H9 (cell line): Measurements from ENCODE around the gene LRMDA. TPM values are rescaled to one million over a fixed set of nuclear protein-coding genes. Genes with fewer than 3 reads are reported as not detected.

Experiments
- DNase-seq: peaks from one replicate; pipeline ENCODE4 v3.0.0-alpha.2; 2017
- H2AFZ ChIP-seq: one replicate; pipeline ENCODE4 v1.6.1; 2013; ENCODE audit warnings: mild to moderate bottlenecking, low read length, control low read depth, moderate library complexity
- H2AK5ac ChIP-seq: 2 replicates; pipeline ENCODE4 v1.6.1; 2013; ENCODE audit warnings: low read length, control low read depth, mixed read lengths; ENCODE audit not compliant: insufficient read length
- H2BK120ac ChIP-seq: one replicate; pipeline ENCODE4 v1.6.1; 2013; ENCODE audit warnings: low read depth, mild to moderate bottlenecking, low read length, control low read depth, inconsistent platforms; ENCODE audit not compliant: poor library complexity, severe bottlenecking
- H2BK12ac ChIP-seq: 2 replicates; pipeline ENCODE4 v1.6.1; 2013; ENCODE audit warnings: low read length, control low read depth, mixed read lengths, low read depth; ENCODE audit not compliant: insufficient read length
- H2BK15ac ChIP-seq: 2 replicates; pipeline ENCODE4 v1.6.1; 2013; ENCODE audit warnings: low read depth, low read length, control low read depth
- H2BK20ac ChIP-seq: one replicate; pipeline ENCODE4 v1.6.1; 2013; ENCODE audit warnings: low read depth, mild to moderate bottlenecking, low read length, control low read depth, inconsistent platforms; ENCODE audit not compliant: poor library complexity, severe bottlenecking
- H2BK5ac ChIP-seq: 2 replicates; pipeline ENCODE4 v1.6.1; 2013; ENCODE audit warnings: low read length, control low read depth, mixed read lengths; ENCODE audit not compliant: insufficient read length
- H3K14ac ChIP-seq: 2 replicates; pipeline ENCODE4 v1.6.1; 2013; ENCODE audit warnings: low read length, control low read depth; ENCODE audit not compliant: insufficient read depth
- H3K18ac ChIP-seq: 2 replicates; pipeline ENCODE4 v1.6.1; 2013; ENCODE audit warnings: low read depth, mild to moderate bottlenecking, mixed read lengths, low read length, control low read depth; ENCODE audit not compliant: insufficient read length
- H3K23ac ChIP-seq: 2 replicates; pipeline ENCODE4 v1.6.1; 2013; ENCODE audit warnings: low read length, control low read depth, mixed read lengths, low read depth; ENCODE audit not compliant: insufficient read length
- H3K23me2 ChIP-seq: 2 replicates; pipeline ENCODE4 v1.6.1; 2013; ENCODE audit warnings: low read depth, mild to moderate bottlenecking, mixed read lengths, low read length, control low read depth; ENCODE audit not compliant: insufficient read length, poor library complexity, severe bottlenecking
- H3K27ac ChIP-seq: 2 replicates; pipeline ENCODE4 v1.5.1; 2013; ENCODE audit warnings: low read length, control low read depth, mixed read lengths, low read depth; ENCODE audit not compliant: insufficient read length
- H3K27me3 ChIP-seq: 2 replicates; pipeline ENCODE4 v1.6.1; 2013; ENCODE audit warnings: low read length, control low read depth, inconsistent platforms; ENCODE audit not compliant: insufficient read depth
- H3K4ac ChIP-seq: 2 replicates; pipeline ENCODE4 v1.6.1; 2013; ENCODE audit warnings: low read depth, mild to moderate bottlenecking, control low read depth, inconsistent platforms, low read length, moderate library complexity
- H3K4me1 ChIP-seq: 2 replicates; pipeline ENCODE4 v1.6.1; 2013; ENCODE audit warnings: low read length, control low read depth, inconsistent platforms; ENCODE audit not compliant: insufficient read depth
- H3K4me2 ChIP-seq: 2 replicates; pipeline ENCODE4 v1.6.1; 2013; ENCODE audit warnings: low read length, control low read depth, mixed read lengths; ENCODE audit not compliant: insufficient read length, insufficient read depth
- H3K56ac ChIP-seq: 2 replicates; pipeline ENCODE4 v1.6.1; 2013; ENCODE audit warnings: low read depth, mild to moderate bottlenecking, mixed read lengths, low read length, control low read depth; ENCODE audit not compliant: insufficient read length
- H3K79me1 ChIP-seq: 2 replicates; pipeline ENCODE4 v1.6.1; 2013; ENCODE audit warnings: low read depth, mild to moderate bottlenecking, moderate library complexity, low read length, control low read depth, inconsistent platforms; ENCODE audit not compliant: insufficient read depth, poor library complexity, severe bottlenecking
- H3K79me2 ChIP-seq: 2 replicates; pipeline ENCODE4 v1.6.1; 2013; ENCODE audit warnings: low read length, control low read depth, inconsistent platforms; ENCODE audit not compliant: insufficient read depth
- H3K9ac ChIP-seq: 2 replicates; pipeline ENCODE4 v1.6.1; 2013; ENCODE audit warnings: low read length, control low read depth, mixed read lengths; ENCODE audit not compliant: insufficient read length; ENCODE audit errors: extremely low read depth
- H3K9me3 ChIP-seq: one replicate; pipeline ENCODE4 v1.6.1; 2013; ENCODE audit warnings: low read depth, low read length, inconsistent platforms; ENCODE audit not compliant: control insufficient read depth
- H3T11ph ChIP-seq: one replicate; pipeline ENCODE4 v1.6.1; 2013; ENCODE audit warnings: mild to moderate bottlenecking, low read length, control low read depth, inconsistent platforms
- H4K20me1 ChIP-seq: one replicate; pipeline ENCODE4 v1.6.1; 2013; ENCODE audit not compliant: control insufficient read depth, insufficient read length, insufficient read depth
- H4K5ac ChIP-seq: 2 replicates; pipeline ENCODE4 v1.6.1; 2013; ENCODE audit warnings: low read depth, mild to moderate bottlenecking, mixed read lengths, low read length, control low read depth; ENCODE audit not compliant: insufficient read length
- H4K8ac ChIP-seq: replicated peaks from 2 replicates; pipeline ENCODE4 v1.6.1; 2013; ENCODE audit warnings: low read length, control low read depth, mixed read lengths, low read depth; ENCODE audit not compliant: insufficient read length
- H4K91ac ChIP-seq: 2 replicates; pipeline ENCODE4 v1.6.1; 2013; ENCODE audit warnings: low read depth, mild to moderate bottlenecking, moderate library complexity, mixed read lengths, low read length, control low read depth; ENCODE audit not compliant: insufficient read length
- H3K27ac Mint-ChIP-seq, 3 experiments: 2 replicates in 2 of 3; 3 replicates in 1 of 3; pipeline ENCODE4 v1.8.0; 2020 to 2021; ENCODE audit warnings: mixed read lengths in 3 of 3, mild to moderate bottlenecking in 1 of 3, moderate library complexity in 1 of 3
- H3K27me3 Mint-ChIP-seq: 2 replicates; pipeline ENCODE4 v1.8.0; 2021; ENCODE audit warnings: low read depth, mild to moderate bottlenecking, moderate library complexity, mixed read lengths
- H3K36me3 Mint-ChIP-seq, 3 experiments: 2 replicates in 2 of 3; 3 replicates in 1 of 3; pipeline ENCODE4 v1.8.0; 2020 to 2021; ENCODE audit warnings: low read depth in 3 of 3, mixed read lengths in 3 of 3; ENCODE audit not compliant: insufficient read depth in 1 of 3
- H3K4me1 Mint-ChIP-seq, 2 experiments: 2 replicates each; pipeline ENCODE4 v1.8.0; 2020; ENCODE audit warnings: mixed read lengths in 2 of 2
- H3K4me3 Mint-ChIP-seq, 2 experiments: 2 replicates in 1 of 2; 3 replicates in 1 of 2; pipeline ENCODE4 v1.8.0; 2020 to 2021; ENCODE audit warnings: mild to moderate bottlenecking in 2 of 2, mixed read lengths in 2 of 2, moderate library complexity in 1 of 2
- H3K9me3 Mint-ChIP-seq, 2 experiments: 2 replicates in 1 of 2; 3 replicates in 1 of 2; pipeline ENCODE4 v1.8.0; 2020; ENCODE audit warnings: mild to moderate bottlenecking in 2 of 2, mixed read lengths in 2 of 2, moderate library complexity in 1 of 2
- CTCF ChIP-seq: fragments of 200-600 bp; sonication (generic); conservative IDR thresholded peaks from 3 replicates; pipeline ENCODE4 v1.8.0; 2021; ENCODE audit warnings: antibody characterized with exemption, mild to moderate bottlenecking
- WGBS: extraction: QIAGEN DNeasy Blood & Tissue Kit; methylation state at CpG from one replicate; pipeline ENCODE4 v1.1.7; 2013; ENCODE audit warnings: missing lambda C conversion rate, low lambda C conversion rate, mixed read lengths; ENCODE audit not compliant: insufficient read length; ENCODE audit errors: extremely low coverage; 5-methylcytosine and 5-hydroxymethylcytosine counted together
- total RNA-seq: library from RNA; stranded (reverse); gene quantifications from 2 replicates; pipeline ENCODE4 v1.2.1, GENCODE V29; 2021

LRMDA gene
- total RNA-seq, 1 experiment from 2014 or later, result 1.8 TPM

GRCh38 chr10:76560338-76560737 is 1128.9 kb downstream of the LRMDA start:
- H4K8ac ChIP-seq, result no peak overlapping the region
- no peak overlapping the region for H3K9ac ChIP-seq
- no peak overlapping the region for H2AK5ac ChIP-seq
- no peaks in the 10 kb centered on the region for H3K79me2 ChIP-seq
- H3K27ac ChIP-seq, result no peak overlapping the region
- no peak overlapping the region for H4K91ac ChIP-seq
- H3K4me1 ChIP-seq, result no peaks in the 10 kb centered on the region
- H3K36me3 Mint-ChIP-seq, result no peaks in the 10 kb centered on the region
- H3K4me3 Mint-ChIP-seq, result no peak overlapping the region
- no peaks in the 10 kb centered on the region for H3K9me3 Mint-ChIP-seq
- H3K27me3 Mint-ChIP-seq, result no peaks in the 10 kb centered on the region
- H2BK5ac ChIP-seq, result no peak overlapping the region
- H2BK12ac ChIP-seq, result no peak overlapping the region
- H3K23me2 ChIP-seq, result no peaks in the 10 kb centered on the region
- no peak overlapping the region for H3T11ph ChIP-seq
- H3K4me2 ChIP-seq, result no peak overlapping the region
- no peak overlapping the region for H3K14ac ChIP-seq
- TF ChIP-seq CTCF, result no peak
- no peaks in the 10 kb centered on the region for H3K27me3 ChIP-seq
- no peak overlapping the region for H2AFZ ChIP-seq
- H3K9me3 ChIP-seq, result no peaks in the 10 kb centered on the region
- no peak overlapping the region for H2BK20ac ChIP-seq
- H4K20me1 ChIP-seq, result no peaks in the 10 kb centered on the region
- no peak overlapping the region for H4K5ac ChIP-seq
- H3K56ac ChIP-seq, result no peak overlapping the region
- no peak overlapping the region for H3K23ac ChIP-seq
- no peak overlapping the region for H3K18ac ChIP-seq
- WGBS, result no CpG with 5 or more reads among the region's 5 CpGs
- H2BK120ac ChIP-seq, result no peak overlapping the region
- H3K79me1 ChIP-seq, result no peaks in the 10 kb centered on the region
- no peak overlapping the region for H3K4ac ChIP-seq
- no peaks in the 10 kb centered on the region for H3K4me1 Mint-ChIP-seq
- DNase-seq, result no peak
- H2BK15ac ChIP-seq, result no peak overlapping the region
- no peak overlapping the region for H3K27ac Mint-ChIP-seq
